K562 (cell line): Measurements from ENCODE around the gene DPCD. TPM values are rescaled to one million over a fixed set of nuclear protein-coding genes. Genes with fewer than 3 reads are reported as not detected.

Source experiments
- ARID1B ChIP-seq: fragments of 450-650 bp; IDR thresholded peaks from 2 replicates; pipeline ENCODE4 v1.6.1; 2016; ENCODE audit warnings: antibody characterized with exemption, mild to moderate bottlenecking, inconsistent platforms
- ATF1 ChIP-seq, 2 experiments: fragments of 450-650 bp in 1 of 2; IDR thresholded peaks; 2 replicates each; pipeline ENCODE4 v1.6.1; 2016; ENCODE audit warnings: missing compliant biosample characterization in 1 of 2, missing genetic modification characterization in 1 of 2
- FOXK2 ChIP-seq, 2 experiments: fragments of 450-650 bp; IDR thresholded peaks in 1 of 2; conservative IDR thresholded peaks in 1 of 2; 2 replicates each; pipeline ENCODE4 v1.6.1; 2016; ENCODE audit warnings: low read depth in 2 of 2, mild to moderate bottlenecking in 1 of 2
- JUN ChIP-seq, 2 experiments: sonication (generic) in 1 of 2; formaldehyde crosslinking in 1 of 2; IDR thresholded peaks; 2 replicates each; pipeline versions ENCODE4 v1.6.1 to v1.8.0; 2012 to 2022; ENCODE audit warnings: borderline replicate concordance in 2 of 2, mild to moderate bottlenecking in 2 of 2, improper control_type of control experiment in 1 of 2, low read depth in 1 of 2, low read length in 1 of 2, missing genetic modification reagents in 1 of 2
- LEF1 ChIP-seq: fragments of 450-650 bp; IDR thresholded peaks from 2 replicates; pipeline ENCODE4 v1.6.1; 2016; ENCODE audit warnings: mild to moderate bottlenecking
- MYNN ChIP-seq, 2 experiments: sonication (generic); formaldehyde crosslinking in 1 of 2; IDR thresholded peaks; 2 replicates each; pipeline versions ENCODE4 v1.5.0 to v1.6.1; 2016 to 2020; ENCODE audit warnings: antibody characterized with exemption in 1 of 2, missing genetic modification reagents in 1 of 2
- PATZ1 ChIP-seq: fragments of 250-450 bp; sonication (Bioruptor Pico); IDR thresholded peaks from 2 replicates; pipeline ENCODE4 v1.5.0; 2020; ENCODE audit warnings: mild to moderate bottlenecking, borderline replicate concordance
- PML ChIP-seq: IDR thresholded peaks from 2 replicates; pipeline ENCODE4 v1.6.1; 2012; ENCODE audit warnings: low read length, inconsistent platforms
- REST ChIP-seq, 2 experiments: fragments of 450-650 bp; formaldehyde crosslinking in 1 of 2; IDR thresholded peaks; 2 replicates each; pipeline versions ENCODE4 v1.4.0 to v1.6.1; 2014 to 2020; ENCODE audit warnings: mild to moderate bottlenecking in 2 of 2, borderline replicate concordance in 1 of 2, low read depth in 1 of 2
- TAF1 ChIP-seq: IDR thresholded peaks from 2 replicates; pipeline ENCODE4 v1.6.1; 2011; ENCODE audit warnings: mild to moderate bottlenecking, low read length, moderate library complexity; ENCODE audit not compliant: insufficient read depth, control insufficient read depth, severe bottlenecking; ENCODE audit errors: extremely low read depth
- TAL1 ChIP-seq: fragments of 450-650 bp; IDR thresholded peaks from 2 replicates; pipeline ENCODE4 v1.6.1; 2016; ENCODE audit warnings: mild to moderate bottlenecking
- U2AF1 ChIP-seq: fragments of 200-400 bp; formaldehyde crosslinking; optimal IDR thresholded peaks from 2 replicates; pipeline ENCODE3; 2017; ENCODE audit warnings: mild to moderate bottlenecking, low read depth, low read length, moderate library complexity
- ZNF589 ChIP-seq: fragments of 200-800 bp; sonication (Bioruptor generic); IDR thresholded peaks from 2 replicates; pipeline ENCODE4 v1.6.1; 2016; ENCODE audit warnings: low read depth, missing genetic modification characterization, missing compliant biosample characterization
- polyA plus RNA-seq, 8 experiments: library from polyadenylated mRNA; depleted of rRNA in 4 of 8; stranded (reverse) in 5 of 8; unstranded in 3 of 8; fragments of >200 nt; fragmentation: Nextera tagmentation in 2 of 8; fragmentation: Illumina TruSeq in 1 of 8; extraction: Ambion mirVana in 2 of 8; extraction: Trizol in 1 of 8; gene quantifications; 2 replicates each; pipeline versions ENCODE4 v1.2.1 to v1.2.3, GENCODE V29; 2011 to 2014; ENCODE audit warnings: inconsistent platforms in 1 of 8, missing spikeins in 1 of 8
- total RNA-seq, 7 experiments: library from RNA; depleted of rRNA in 6 of 7; stranded (reverse); fragments of >200 nt in 6 of 7; fragmentation: Illumina TruSeq in 2 of 7; extraction: Trizol in 2 of 7; gene quantifications; 2 replicates each; pipeline versions ENCODE4 v1.2.1 to v1.2.3, GENCODE V29; 2011 to 2021; ENCODE audit warnings: low replicate concordance in 1 of 7
- TF ChIP-seq, protein P1 (sequence below): fragments of 450-650 bp; formaldehyde crosslinking; IDR thresholded peaks from 2 replicates; pipeline ENCODE4 v1.4.0; 2022; ENCODE audit warnings: missing genetic modification characterization

DPCD gene
- total and polyA plus RNA-seq, 9 of the 15 experiments (the other 6 are each of a cell fraction or from before 2014, with no cell fraction given): 12.1 to 45.2 (median 20.0) TPM

- TF ChIP-seq REST (IDR thresholded peaks at IDR 0.05; ENCODE audit: borderline replicate concordance) (no peak), REST (CRISPR knock-in tag; IDR thresholded peaks at IDR 0.05; ENCODE audit: low read depth) (no peak), TAF1 (peak; percentile 40), JUN (IDR thresholded peaks at IDR 0.05; ENCODE audit: borderline replicate concordance, low read depth, low read length) (0 out of 2 replicates have a peak, but pooled peaks have one; percentile 27), JUN (CRISPR knock-in tag; IDR thresholded peaks at IDR 0.05; ENCODE audit: borderline replicate concordance) (no peak), LEF1 (peak; percentile 58; the same call in 1 of the 2 replicates), PML (peak; percentile 93), ATF1 (CRISPR knock-in tag; IDR thresholded peaks at IDR 0.05) (no peak), ATF1 (tag; IDR thresholded peaks at IDR 0.05) (0 out of 2 replicates have a peak, but pooled peaks have one; percentile 18), ZNF589 (CRISPR knock-in tag) (peak; percentile 73; the same call in 1 of the 2 replicates), ARID1B (peak; percentile 97), FOXK2 (conservative IDR thresholded peaks at IDR 0.05 in 1 of 2, IDR thresholded peaks at IDR 0.05 in 1 of 2; ENCODE audit: low read depth in 2 of 2) (no peak), U2AF1 (no peak), PATZ1 (CRISPR knock-in tag) (no peak), MYNN (IDR thresholded peaks at IDR 0.05) (0 out of 2 replicates have a peak, but pooled peaks have one; percentile 35), MYNN (CRISPR knock-in tag; IDR thresholded peaks at IDR 0.05) (no peak), TAL1 (peak; percentile 97)
- TF ChIP-seq, protein P1, sequence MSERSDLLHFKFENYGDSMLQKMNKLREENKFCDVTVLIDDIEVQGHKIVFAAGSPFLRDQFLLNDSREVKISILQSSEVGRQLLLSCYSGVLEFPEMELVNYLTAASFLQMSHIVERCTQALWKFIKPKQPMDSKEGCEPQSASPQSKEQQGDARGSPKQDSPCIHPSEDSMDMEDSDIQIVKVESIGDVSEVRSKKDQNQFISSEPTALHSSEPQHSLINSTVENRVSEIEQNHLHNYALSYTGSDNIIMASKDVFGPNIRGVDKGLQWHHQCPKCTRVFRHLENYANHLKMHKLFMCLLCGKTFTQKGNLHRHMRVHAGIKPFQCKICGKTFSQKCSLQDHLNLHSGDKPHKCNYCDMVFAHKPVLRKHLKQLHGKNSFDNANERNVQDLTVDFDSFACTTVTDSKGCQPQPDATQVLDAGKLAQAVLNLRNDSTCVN (CRISPR knock-in tag): no peak
Observed at GRCh38 chr10:101575580-101576210, 12.4 kb upstream of the DPCD start (continued).
